GM18511 (cell line): Measurements from ENCODE around the gene FBXO28.
A peak's percentile ranks its signal among the peaks of the same experiment; 100 is the strongest.
"Not testable (repeated sequence)": the region's sequence is repeated elsewhere in the genome, so short reads cannot be mapped to it uniquely, and the experiment has no call there.

ENCODE experiments used
- ATAC-seq: cut with Tn5 transposase; IDR thresholded peaks from one replicate; pipeline ENCODE4 v1.9.1; 2021; ENCODE audit warnings: mild to moderate bottlenecking, moderate library complexity; ENCODE audit not compliant: unreplicated experiment

Gene FBXO28

GRCh38 chr1:224183591-224184312, 69.8 kb downstream of the FBXO28 start:
- peak; percentile 53 for ATAC-seq

- ATAC-seq, result no peak
Observed at GRCh38 chr1:224185208-224185607, 71.3 kb downstream of the FBXO28 start.

- no peak for ATAC-seq
Observed at GRCh38 chr1:224188286-224188685, 74.4 kb downstream of the FBXO28 start.

- ATAC-seq, result no peak
Observed at GRCh38 chr1:224189561-224189960, 75.7 kb downstream of the FBXO28 start.

GRCh38 chr1:224192082-224192788, 78.3 kb downstream of the FBXO28 start:
- ATAC-seq, result no peak

- ATAC-seq, result no peak
Observed at GRCh38 chr1:224193319-224193966, 79.5 kb downstream of the FBXO28 start.

- no peak for ATAC-seq
Observed at GRCh38 chr1:224196813-224197600, 83.1 kb downstream of the FBXO28 start.

GRCh38 chr1:224198572-224198971, 84.7 kb downstream of the FBXO28 start:
- no peak for ATAC-seq

- ATAC-seq, result no peak
Observed at GRCh38 chr1:224199679-224200078, 85.8 kb downstream of the FBXO28 start.

- no peak for ATAC-seq
Observed at GRCh38 chr1:224201383-224201782, 87.5 kb downstream of the FBXO28 start.

GRCh38 chr1:224201853-224202252, 87.9 kb downstream of the FBXO28 start:
- ATAC-seq, result no peak

- ATAC-seq, result peak; percentile 73
Observed at GRCh38 chr1:224203243-224204016, 89.5 kb downstream of the FBXO28 start.

GRCh38 chr1:224205438-224205840, 91.5 kb downstream of the FBXO28 start:
- ATAC-seq, result peak; percentile 52

- ATAC-seq, result not testable (repeated sequence)
Observed at GRCh38 chr1:224205931-224206538, 92.1 kb downstream of the FBXO28 start.

- ATAC-seq, result no peak
Observed at GRCh38 chr1:224211206-224211962, 97.5 kb downstream of the FBXO28 start.
